ENCODE results near the gene SLC7A8.

SLC7A8 gene

DNA sequence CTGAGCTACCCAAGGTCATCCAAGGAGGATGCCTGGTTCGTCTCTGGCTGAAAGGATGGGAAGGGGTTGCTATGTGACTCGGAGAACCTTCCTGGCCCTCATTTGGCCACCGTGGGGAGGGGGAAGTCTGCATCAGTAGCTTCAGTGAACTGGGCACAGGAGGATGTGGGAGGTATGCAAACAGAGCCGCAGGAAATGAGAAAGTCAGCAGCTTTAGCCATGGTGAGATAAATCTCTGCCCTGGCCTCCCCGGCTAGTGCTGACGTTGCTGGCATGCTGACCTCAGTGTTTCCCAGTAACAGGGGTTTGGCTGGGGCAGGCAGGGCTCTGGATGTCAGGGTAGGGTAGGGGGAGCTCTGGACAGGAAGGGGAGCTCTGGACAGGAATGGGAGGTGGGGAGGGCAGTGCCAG, 62.1 kb downstream of the SLC7A8 start:
- Histone ChIP-seq H3K9me2 (replicated peaks; ENCODE audit: control insufficient read depth, low read length) (no peaks in the 10 kb centered on the region), H4K20me1 (ENCODE audit: control insufficient read depth, insufficient read depth, low read depth, low read length) (no peaks in the 10 kb centered on the region), H3K79me2 (ENCODE audit: control insufficient read depth, low read length) (no peaks in the 10 kb centered on the region), H3K4me2 (ENCODE audit: low read length) (peak overlapping the region; percentile 89), H3K36me3 (ENCODE audit: control insufficient read depth, low read length) (no peaks in the 10 kb centered on the region), H3K4me1 (ENCODE audit: control insufficient read depth, low read length) (peaks cover 39% of the 10 kb centered on the region), H3K9me3 (ENCODE audit: control insufficient read depth, insufficient read depth, low read length) (no peaks in the 10 kb centered on the region), H3K27ac (ENCODE audit: low read depth, low read length) (peak overlapping the region; percentile 84), H3F3A (ENCODE audit: control insufficient read depth, insufficient read depth) (peaks cover 9% of the 10 kb centered on the region; the same call in 1 of the 2 replicates), H3K27me3 (ENCODE audit: control insufficient read depth, low read length) (no peaks in the 10 kb centered on the region), H3K4me3 (ENCODE audit: low read length) (peak overlapping the region; percentile 53)
- TF ChIP-seq, protein P1, sequence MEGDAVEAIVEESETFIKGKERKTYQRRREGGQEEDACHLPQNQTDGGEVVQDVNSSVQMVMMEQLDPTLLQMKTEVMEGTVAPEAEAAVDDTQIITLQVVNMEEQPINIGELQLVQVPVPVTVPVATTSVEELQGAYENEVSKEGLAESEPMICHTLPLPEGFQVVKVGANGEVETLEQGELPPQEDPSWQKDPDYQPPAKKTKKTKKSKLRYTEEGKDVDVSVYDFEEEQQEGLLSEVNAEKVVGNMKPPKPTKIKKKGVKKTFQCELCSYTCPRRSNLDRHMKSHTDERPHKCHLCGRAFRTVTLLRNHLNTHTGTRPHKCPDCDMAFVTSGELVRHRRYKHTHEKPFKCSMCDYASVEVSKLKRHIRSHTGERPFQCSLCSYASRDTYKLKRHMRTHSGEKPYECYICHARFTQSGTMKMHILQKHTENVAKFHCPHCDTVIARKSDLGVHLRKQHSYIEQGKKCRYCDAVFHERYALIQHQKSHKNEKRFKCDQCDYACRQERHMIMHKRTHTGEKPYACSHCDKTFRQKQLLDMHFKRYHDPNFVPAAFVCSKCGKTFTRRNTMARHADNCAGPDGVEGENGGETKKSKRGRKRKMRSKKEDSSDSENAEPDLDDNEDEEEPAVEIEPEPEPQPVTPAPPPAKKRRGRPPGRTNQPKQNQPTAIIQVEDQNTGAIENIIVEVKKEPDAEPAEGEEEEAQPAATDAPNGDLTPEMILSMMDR (IDR thresholded peaks at IDR 0.05; ENCODE audit: low read depth, low read length, poor library complexity, severe bottlenecking) = no peak
- no peak for TF ChIP-seq EZH2phosphoT487 (IDR thresholded peaks at IDR 0.05; ENCODE audit: borderline replicate concordance, low read length)

DNA sequence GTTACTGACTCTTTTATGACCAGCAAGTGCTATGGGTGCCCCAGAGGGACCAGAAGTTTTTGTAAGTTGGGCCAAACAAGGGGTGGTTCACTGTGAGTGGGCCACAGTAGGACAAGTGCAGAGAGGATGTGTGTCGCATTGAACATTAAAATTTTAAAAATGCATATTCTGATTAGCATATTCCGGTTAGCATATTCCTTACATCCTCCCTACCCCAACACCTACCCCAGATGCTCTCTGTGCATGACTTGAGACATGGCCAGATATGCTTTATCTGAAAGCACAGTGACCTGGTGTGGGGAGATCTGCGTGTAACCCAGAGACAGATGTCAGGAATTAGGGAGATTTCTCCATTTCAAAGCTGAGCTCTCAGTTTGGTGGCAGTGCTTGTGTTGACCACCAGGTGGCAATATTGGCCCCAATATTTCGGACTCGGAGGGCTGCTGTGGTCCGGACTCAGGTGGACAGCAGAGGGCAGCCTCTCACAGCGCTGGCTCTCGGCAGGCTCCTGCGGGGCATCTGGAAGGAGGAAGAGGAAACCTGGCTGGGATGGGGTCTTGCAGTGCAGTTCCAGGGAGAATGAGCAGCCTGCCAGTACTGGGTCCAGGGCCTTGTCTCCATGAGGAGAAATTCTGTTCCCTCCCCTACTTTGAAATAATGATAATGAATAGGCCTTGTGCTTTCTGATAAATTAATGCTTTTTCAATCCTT, 62.8 kb downstream of the SLC7A8 start:
- peak overlapping the region; percentile 84 for H3K27ac ChIP-seq (ENCODE audit: low read depth, low read length)
- TF ChIP-seq, protein P1 (IDR thresholded peaks at IDR 0.05; ENCODE audit: low read depth, low read length, poor library complexity, severe bottlenecking) = peak; percentile 100
- no peak for TF ChIP-seq EZH2phosphoT487 (IDR thresholded peaks at IDR 0.05; ENCODE audit: borderline replicate concordance, low read length)
- peaks cover 3% of the 10 kb centered on the region for H3K27me3 ChIP-seq (ENCODE audit: control insufficient read depth, low read length)
- peaks cover 39% of the 10 kb centered on the region for H3K4me1 ChIP-seq (ENCODE audit: control insufficient read depth, low read length)
- H3K4me3 ChIP-seq (ENCODE audit: low read length) = peak overlapping the region; percentile 53
- H3K36me3 ChIP-seq (ENCODE audit: control insufficient read depth, low read length) = no peaks in the 10 kb centered on the region
- peaks cover 9% of the 10 kb centered on the region; the same call in 1 of the 2 replicates for H3F3A ChIP-seq (ENCODE audit: control insufficient read depth, insufficient read depth)
- no peaks in the 10 kb centered on the region for H3K9me2 ChIP-seq (replicated peaks; ENCODE audit: control insufficient read depth, low read length)
- H3K79me2 ChIP-seq (ENCODE audit: control insufficient read depth, low read length) = no peaks in the 10 kb centered on the region
- H4K20me1 ChIP-seq (ENCODE audit: control insufficient read depth, insufficient read depth, low read depth, low read length) = no peaks in the 10 kb centered on the region
- H3K4me2 ChIP-seq (ENCODE audit: low read length) = peak overlapping the region; percentile 89
- no peaks in the 10 kb centered on the region for H3K9me3 ChIP-seq (ENCODE audit: control insufficient read depth, insufficient read depth, low read length)

- Histone ChIP-seq H3K36me3 (ENCODE audit: control insufficient read depth, low read length) (no peaks in the 10 kb centered on the region), H3K9me2 (replicated peaks; ENCODE audit: control insufficient read depth, low read length) (no peaks in the 10 kb centered on the region), H3F3A (ENCODE audit: control insufficient read depth, insufficient read depth) (peaks cover 9% of the 10 kb centered on the region; the same call in 1 of the 2 replicates), H3K27ac (ENCODE audit: low read depth, low read length) (peak overlapping the region; percentile 84), H3K4me1 (ENCODE audit: control insufficient read depth, low read length) (peaks cover 39% of the 10 kb centered on the region), H4K20me1 (ENCODE audit: control insufficient read depth, insufficient read depth, low read depth, low read length) (no peaks in the 10 kb centered on the region), H3K4me3 (ENCODE audit: low read length) (peak overlapping the region; percentile 53), H3K79me2 (ENCODE audit: control insufficient read depth, low read length) (no peaks in the 10 kb centered on the region), H3K4me2 (ENCODE audit: low read length) (peak overlapping the region; percentile 89), H3K27me3 (ENCODE audit: control insufficient read depth, low read length) (peaks cover 10% of the 10 kb centered on the region), H3K9me3 (ENCODE audit: control insufficient read depth, insufficient read depth, low read length) (no peaks in the 10 kb centered on the region)
- no peak for TF ChIP-seq EZH2phosphoT487 (IDR thresholded peaks at IDR 0.05; ENCODE audit: borderline replicate concordance, low read length)
- TF ChIP-seq, protein P1 (IDR thresholded peaks at IDR 0.05; ENCODE audit: low read depth, low read length, poor library complexity, severe bottlenecking) = no peak
Observed at GRCh38 chr14:23119363-23120327, 63.8 kb downstream of the SLC7A8 start.

All from DOHH2 (cell line).